LoVo (cell line): Measurements from ENCODE around the gene ABHD3.
"Not testable (repeated sequence)": the region's sequence is repeated elsewhere in the genome, so short reads cannot be mapped to it uniquely, and the experiment has no call there.

Experiments
- DNase-seq: peaks from one replicate; pipeline ENCODE4 v3.0.0-alpha.2; 2016; ENCODE audit warnings: low spot score

Gene ABHD3, protein sequence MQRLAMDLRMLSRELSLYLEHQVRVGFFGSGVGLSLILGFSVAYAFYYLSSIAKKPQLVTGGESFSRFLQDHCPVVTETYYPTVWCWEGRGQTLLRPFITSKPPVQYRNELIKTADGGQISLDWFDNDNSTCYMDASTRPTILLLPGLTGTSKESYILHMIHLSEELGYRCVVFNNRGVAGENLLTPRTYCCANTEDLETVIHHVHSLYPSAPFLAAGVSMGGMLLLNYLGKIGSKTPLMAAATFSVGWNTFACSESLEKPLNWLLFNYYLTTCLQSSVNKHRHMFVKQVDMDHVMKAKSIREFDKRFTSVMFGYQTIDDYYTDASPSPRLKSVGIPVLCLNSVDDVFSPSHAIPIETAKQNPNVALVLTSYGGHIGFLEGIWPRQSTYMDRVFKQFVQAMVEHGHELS

GRCh38 chr18:21704603-21705364, at the start of gene ABHD3:
ABHD3 (minus strand) TSS chr18:21704774; CDS start chr18:21704665, 109 bp downstream.
- DNase-seq = peak; percentile 93

- DNase-seq = no peak
These were observed 43.5 kb upstream of the ABHD3 start for GRCh38 chr18:21747764-21748693.

- DNase-seq = no peak
These were observed 42.7 kb upstream of the ABHD3 start for GRCh38 chr18:21747268-21747667.

DNA sequence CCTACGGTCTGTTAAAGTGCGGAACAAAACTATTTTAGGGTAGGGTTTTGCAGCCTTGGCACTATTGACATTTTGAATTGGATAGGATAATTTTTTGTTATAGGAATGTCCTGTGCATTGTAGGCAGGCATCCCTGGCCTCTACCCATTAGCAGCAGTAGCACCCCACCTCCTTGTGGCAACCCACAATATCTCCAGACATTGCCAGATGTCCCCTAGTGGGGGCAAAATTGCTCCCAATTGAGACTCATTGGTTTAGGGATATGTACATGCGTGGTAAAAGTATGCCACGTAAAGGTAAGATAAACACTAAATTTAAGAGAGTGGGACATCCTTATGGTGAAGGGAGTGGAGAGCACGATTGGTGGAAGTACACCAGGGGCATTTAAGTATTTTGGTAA, 40.7 kb upstream of the ABHD3 start:
- DNase-seq = no peak

GRCh38 chr18:21743166-21743832, 38.7 kb upstream of the ABHD3 start:
- DNase-seq = no peak

- DNase-seq = no peak
These were observed 37.7 kb upstream of the ABHD3 start for GRCh38 chr18:21742315-21742687.

DNA sequence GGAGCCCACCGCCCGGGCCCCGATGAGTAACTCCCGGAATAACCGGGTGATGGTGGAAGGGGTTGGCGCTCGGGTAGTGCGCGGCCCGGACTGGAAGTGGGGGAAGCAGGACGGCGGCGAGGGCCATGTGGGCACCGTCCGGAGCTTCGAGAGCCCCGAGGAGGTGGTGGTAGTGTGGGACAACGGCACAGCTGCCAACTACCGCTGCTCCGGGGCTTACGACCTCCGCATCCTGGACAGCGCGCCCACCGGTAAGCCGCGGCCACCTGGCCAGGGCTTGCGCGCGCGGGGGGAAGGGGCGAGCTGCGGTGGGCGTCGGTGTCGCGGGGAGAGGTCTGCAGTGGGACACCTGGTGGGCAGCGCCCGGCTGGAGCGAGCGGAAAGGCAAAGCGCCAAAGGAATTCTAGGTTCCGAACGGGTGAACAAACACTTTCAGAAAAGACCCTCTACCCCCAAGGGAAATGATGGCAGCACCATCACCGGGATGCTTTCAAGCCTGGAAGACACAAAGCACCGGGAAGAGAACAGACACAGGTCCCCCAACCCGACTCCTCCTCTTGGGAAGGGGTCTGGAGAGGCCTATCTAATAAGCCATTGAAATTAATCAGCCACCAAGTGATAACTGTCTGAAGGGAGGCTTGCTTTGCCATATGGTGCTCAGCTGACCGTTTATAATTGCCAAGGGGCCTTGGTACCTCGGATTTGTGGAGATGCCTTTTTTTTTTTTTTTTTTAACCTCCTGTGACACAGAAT, 37.2 kb upstream of the ABHD3 start:
- peak; percentile 3 for DNase-seq

DNA sequence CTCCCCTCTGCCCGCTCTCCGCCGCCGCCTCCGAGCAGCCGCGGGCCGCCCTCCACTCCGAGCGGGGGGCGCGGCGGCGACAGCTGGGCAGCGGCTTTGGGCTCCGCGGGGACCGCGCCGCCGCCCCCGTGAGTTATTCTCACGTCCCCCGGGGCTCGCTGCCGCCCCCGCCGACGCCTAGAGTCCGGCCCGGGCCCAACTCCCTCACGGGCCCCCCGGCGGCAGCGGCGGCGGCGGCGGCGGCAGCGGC, 36.7 kb upstream of the ABHD3 start:
- DNase-seq = no peak

DNA sequence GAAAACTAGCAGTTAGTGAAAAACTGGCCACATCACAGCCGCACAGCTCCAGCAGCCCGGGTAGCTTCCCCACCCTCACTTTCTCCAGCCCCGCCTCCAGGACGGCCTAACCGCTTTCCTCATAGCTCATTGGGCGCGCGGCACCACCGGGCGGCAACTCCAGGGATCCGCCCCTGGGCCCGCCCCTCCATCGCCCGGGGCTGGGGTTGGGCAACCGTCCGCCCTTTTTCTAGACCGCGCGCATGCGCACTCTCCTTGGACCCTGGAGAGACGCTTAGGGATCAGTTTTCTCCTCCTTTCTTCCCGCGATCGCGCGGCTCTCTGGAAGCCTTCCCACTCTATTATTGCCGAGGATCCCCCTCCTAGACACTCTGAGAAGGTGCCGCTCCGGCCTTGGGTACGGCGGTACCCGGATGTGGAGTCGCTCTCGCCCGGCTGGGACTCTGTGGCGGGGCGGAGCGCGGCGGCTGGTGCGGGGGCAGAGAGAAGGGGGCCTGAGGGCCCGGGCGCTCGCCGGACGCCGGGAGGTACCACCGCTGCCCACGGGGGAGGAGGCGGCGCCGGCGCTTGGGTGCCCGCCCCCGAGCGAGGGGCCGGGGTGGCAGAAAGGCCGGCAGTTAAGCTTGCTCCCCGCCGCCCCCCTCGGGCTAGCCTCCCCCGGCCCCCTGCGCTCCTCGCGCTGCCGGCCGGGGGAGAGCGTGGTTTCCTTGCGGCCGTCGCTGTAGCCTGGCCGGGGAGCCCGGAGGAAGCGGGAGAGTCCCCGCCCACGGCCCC, 36.2 kb upstream of the ABHD3 start, which contains the start of gene MIB1:
Gene MIB1 (plus strand): TSS at position 255 of the 774 bp plus-strand sequence. CDS start 792 bp downstream, outside the sequence.
- DNase-seq = peak; percentile 96

GRCh38 chr18:21739604-21740537, 35.3 kb upstream of the ABHD3 start:
- DNase-seq = no peak

DNA sequence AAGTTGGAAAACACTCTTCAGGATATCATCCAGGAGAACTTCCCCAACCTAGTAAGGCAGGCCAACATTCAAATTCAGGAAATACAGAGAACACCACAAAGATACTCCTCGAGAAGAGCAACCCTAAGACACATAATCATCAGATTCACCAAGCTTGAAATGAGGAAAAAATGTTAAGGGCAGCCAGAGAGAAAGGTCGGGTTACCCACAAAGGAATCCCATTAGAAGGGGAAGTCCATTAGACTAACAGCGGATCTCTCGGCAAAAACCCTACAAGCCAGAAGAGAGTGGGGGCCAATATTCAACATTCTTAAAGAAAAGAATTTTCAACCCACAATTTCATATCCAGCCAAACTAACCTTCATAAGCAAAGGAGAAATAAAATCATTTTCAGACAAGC, 32.4 kb upstream of the ABHD3 start:
- DNase-seq = not testable (repeated sequence)

DNA sequence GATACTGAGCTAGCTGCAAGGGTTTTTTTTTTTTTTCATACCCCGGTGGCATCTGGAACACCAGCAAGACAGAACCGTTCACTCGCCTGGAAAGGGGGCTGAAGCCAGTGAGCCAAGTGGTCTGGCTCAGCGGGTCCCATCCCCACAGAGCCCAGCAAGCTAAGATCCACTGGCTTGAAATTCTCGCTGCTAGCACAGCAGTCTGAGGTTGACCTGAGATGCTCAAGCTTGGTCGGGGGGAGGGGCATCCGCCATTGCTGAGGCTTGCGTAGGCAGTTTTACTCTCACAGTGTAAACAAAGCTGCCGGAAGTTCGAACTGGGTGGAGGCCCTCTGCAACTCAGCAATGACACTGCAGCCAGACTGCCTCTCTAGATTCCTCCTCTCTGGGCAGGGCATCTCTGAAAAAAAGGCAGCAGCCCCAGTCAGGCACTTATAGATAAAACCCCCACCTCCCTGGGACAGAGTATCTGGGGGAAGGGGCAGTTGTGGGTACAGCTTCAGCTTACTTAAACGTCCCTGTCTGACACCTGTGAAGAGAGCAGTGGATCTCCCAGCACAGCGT, 31.0 kb upstream of the ABHD3 start:
- DNase-seq = no peak

DNA sequence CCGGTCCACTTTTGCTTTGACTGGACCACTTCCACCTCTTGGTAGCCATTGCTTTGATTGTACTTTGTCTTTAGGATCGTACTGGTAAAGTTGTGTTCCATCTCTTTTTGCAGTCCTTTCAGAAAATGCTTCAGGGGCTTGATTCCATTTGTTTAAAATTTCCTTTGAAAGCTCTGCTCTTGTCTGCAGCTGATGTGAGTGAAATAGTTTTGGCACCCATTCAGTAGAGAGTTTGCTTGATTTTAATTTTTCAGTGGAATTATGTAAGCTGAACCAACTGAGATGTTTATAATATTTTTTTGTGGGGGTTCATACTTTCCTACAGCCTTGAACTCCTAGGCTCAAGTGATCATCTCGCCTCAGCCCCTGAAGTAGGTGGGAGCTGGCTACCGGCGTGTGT, 28.4 kb upstream of the ABHD3 start:
- DNase-seq = no peak

DNA sequence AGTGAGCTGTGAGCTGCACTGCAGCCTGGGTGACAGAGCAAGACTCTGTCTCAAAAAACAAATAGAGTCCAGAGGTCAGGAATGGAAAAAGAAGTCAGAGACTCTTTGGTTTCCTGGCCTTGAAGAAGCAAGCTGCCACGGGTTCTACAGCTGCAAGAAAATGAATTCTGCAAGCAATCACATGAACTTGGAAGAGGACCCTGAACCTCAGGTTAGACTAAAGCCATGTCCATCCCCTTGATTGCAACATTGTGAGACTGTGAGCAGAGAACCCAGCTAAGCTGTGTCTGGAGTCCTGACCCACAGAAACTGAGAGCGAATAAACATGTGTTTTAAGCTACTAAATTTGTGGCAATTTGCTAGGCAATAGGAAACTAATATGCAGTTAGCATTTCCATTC, 23.1 kb upstream of the ABHD3 start:
- no peak for DNase-seq

- no peak for DNase-seq
These were observed 20.6 kb upstream of the ABHD3 start for GRCh38 chr18:21725201-21725600.

DNA sequence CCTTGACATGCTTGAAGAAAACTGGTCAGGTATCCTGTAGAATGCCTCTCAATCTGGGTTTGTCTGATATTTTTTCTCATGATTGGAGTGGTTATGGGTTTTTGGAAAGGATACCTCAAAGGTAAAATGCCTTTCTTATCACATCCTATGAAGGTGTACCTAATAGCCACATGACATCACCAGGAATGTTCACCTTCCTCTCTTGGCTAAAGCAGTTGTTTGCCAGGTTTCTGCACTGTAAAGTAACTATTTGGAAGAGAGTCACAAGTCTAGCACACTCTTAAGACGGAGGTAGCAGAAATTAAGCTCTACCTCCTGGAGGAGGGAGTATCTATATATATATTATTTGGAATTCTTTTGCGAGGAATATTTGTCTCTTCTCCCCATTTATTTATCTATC, 18.1 kb upstream of the ABHD3 start:
- no peak for DNase-seq

GRCh38 chr18:21714474-21714873, 9.9 kb upstream of the ABHD3 start:
- DNase-seq = no peak

DNA sequence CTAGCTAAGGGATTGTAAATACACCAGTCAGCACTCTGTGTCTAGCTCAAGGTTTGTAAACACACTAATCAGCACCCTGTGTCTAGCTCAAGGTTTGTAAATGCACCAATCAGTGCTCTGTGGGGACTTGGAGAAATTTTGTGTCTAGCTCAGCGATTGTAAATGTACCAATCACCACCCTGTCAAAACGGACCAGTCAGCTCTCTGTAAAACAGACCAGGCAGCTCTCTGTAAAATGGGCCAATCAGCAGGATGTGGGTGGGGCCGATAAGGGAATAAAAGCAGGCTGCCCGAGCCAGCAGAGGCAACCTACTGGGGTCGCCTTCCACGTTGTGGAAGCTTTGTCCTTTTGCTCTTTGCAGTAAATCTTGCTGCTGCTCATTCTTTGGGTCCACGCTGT, 2.6 kb upstream of the ABHD3 start:
- DNase-seq = not testable (repeated sequence)

- no peak for DNase-seq
These were observed 1.9 kb upstream of the ABHD3 start for GRCh38 chr18:21706386-21706865.
